GM23338 (cell line): ENCODE results near the gene STRBP.

Experiments used
- CREB1 ChIP-seq: fragments of 250-450 bp; sonication (Bioruptor Pico); IDR thresholded peaks from 2 replicates; pipeline ENCODE4 v1.5.0; 2020; ENCODE audit warnings: low read depth, mild to moderate bottlenecking, moderate library complexity
- EZH2 ChIP-seq: fragments of 200-600 bp; sonication (generic); IDR thresholded peaks from one replicate; pipeline ENCODE4 v1.8.0; 2017; ENCODE audit warnings: antibody characterized with exemption, mild to moderate bottlenecking, low read depth; ENCODE audit not compliant: unreplicated experiment
- EZH2phosphoT487 ChIP-seq: fragments of 200-600 bp; sonication (generic); IDR thresholded peaks from one replicate; pipeline ENCODE4 v1.8.1; 2018; ENCODE audit warnings: antibody characterized with exemption; ENCODE audit not compliant: unreplicated experiment
- JUNB ChIP-seq: IDR thresholded peaks from one replicate; pipeline ENCODE4 v1.6.1; 2016; ENCODE audit warnings: antibody characterized with exemption; ENCODE audit not compliant: unreplicated experiment
- NANOG ChIP-seq: IDR thresholded peaks from 2 replicates; pipeline ENCODE4 v1.6.1; 2016; ENCODE audit warnings: antibody characterized with exemption, borderline replicate concordance
- POLR2AphosphoS5 ChIP-seq: IDR thresholded peaks from 2 replicates; pipeline ENCODE4 v1.6.1; 2016; ENCODE audit warnings: antibody characterized with exemption, low read depth
- TF ChIP-seq, protein P1 (sequence below), 2 experiments: fragments of 200-600 bp in 1 of 2; sonication (generic) in 1 of 2; conservative IDR thresholded peaks; 2 replicates each; pipeline versions ENCODE4 v1.5.1 to v1.6.1; 2016 to 2017; ENCODE audit warnings: antibody characterized with exemption in 2 of 2, low read depth in 2 of 2, mild to moderate bottlenecking in 2 of 2, moderate library complexity in 1 of 2
- TF ChIP-seq, protein P2 (sequence below): IDR thresholded peaks from 2 replicates; pipeline ENCODE4 v1.6.1; 2016; ENCODE audit warnings: antibody characterized with exemption

DNA sequence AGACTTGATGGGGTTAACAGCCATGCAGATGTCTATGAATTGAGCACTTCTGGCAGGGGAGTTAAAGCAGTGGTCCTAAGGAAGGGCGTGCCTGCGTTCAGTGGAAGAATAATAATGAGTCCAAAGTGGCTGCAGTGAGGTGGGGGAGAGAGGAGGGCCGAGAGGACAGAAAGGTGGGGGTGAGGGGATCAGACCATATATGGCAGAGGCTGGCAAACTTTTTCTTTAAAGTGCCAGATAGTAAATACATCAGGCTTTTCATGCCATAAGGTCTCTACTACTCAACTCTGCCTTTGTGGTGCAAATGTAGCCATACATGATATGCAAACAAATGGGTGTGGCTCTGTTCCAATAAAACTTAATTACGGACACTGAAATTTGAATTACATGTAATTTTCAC lies 77.1 kb downstream of the STRBP start:
- TF ChIP-seq, protein P1, sequence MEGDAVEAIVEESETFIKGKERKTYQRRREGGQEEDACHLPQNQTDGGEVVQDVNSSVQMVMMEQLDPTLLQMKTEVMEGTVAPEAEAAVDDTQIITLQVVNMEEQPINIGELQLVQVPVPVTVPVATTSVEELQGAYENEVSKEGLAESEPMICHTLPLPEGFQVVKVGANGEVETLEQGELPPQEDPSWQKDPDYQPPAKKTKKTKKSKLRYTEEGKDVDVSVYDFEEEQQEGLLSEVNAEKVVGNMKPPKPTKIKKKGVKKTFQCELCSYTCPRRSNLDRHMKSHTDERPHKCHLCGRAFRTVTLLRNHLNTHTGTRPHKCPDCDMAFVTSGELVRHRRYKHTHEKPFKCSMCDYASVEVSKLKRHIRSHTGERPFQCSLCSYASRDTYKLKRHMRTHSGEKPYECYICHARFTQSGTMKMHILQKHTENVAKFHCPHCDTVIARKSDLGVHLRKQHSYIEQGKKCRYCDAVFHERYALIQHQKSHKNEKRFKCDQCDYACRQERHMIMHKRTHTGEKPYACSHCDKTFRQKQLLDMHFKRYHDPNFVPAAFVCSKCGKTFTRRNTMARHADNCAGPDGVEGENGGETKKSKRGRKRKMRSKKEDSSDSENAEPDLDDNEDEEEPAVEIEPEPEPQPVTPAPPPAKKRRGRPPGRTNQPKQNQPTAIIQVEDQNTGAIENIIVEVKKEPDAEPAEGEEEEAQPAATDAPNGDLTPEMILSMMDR (conservative IDR thresholded peaks at IDR 0.05; ENCODE audit: low read depth in 2 of 2): no peak
- TF ChIP-seq EZH2 (no peak), CREB1 (no peak), NANOG (no peak), POLR2AphosphoS5 (no peak), EZH2phosphoT487 (no peak), JUNB (no peak)
- TF ChIP-seq, protein P2, sequence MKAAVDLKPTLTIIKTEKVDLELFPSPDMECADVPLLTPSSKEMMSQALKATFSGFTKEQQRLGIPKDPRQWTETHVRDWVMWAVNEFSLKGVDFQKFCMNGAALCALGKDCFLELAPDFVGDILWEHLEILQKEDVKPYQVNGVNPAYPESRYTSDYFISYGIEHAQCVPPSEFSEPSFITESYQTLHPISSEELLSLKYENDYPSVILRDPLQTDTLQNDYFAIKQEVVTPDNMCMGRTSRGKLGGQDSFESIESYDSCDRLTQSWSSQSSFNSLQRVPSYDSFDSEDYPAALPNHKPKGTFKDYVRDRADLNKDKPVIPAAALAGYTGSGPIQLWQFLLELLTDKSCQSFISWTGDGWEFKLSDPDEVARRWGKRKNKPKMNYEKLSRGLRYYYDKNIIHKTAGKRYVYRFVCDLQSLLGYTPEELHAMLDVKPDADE: no peak
